GM21367 (cell line): ENCODE results near the gene NID2.

Source experiments
- ATAC-seq: cut with Tn5 transposase; IDR thresholded peaks from one replicate; pipeline ENCODE4 v1.9.1; 2021; ENCODE audit not compliant: unreplicated experiment

Gene NID2

DNA sequence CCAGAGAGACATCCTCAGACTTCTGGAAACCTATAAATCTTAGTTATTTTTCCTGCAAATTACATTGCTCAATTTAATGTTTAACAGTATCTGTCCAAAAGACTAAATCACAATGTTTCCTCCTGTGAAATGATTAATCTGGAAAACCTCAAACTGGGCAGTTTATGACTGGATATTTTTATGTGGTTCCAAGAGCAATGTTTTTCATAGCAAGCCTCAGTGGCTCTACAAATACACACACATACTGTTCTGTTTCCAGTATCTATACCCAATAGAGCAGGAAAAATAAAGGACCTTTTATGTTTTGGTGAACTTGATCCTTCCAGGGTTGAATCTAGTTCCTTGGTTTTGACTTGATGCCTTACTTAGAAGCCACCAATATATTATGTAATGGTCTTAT lies 9.2 kb downstream of the NID2 start:
- no peak for ATAC-seq

DNA sequence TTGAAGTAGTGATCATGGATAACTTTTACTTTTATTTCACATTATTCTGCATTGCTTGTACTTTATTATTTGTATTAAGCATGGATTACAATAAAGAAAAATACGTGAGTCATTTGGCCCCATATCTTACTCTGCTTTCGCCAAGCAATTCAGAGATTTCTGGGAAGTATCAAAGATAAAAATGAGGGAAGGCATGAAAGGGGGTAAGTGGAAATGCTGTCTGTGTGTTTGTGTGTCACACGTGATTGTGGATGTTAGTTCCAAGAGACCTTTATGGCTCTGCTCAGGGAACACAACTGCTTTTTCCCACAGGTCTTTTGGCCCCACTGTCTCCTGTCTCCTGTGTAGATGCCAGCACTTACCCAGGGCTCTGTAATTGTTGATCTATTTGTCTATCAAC lies 10.5 kb downstream of the NID2 start:
- no peak for ATAC-seq

DNA sequence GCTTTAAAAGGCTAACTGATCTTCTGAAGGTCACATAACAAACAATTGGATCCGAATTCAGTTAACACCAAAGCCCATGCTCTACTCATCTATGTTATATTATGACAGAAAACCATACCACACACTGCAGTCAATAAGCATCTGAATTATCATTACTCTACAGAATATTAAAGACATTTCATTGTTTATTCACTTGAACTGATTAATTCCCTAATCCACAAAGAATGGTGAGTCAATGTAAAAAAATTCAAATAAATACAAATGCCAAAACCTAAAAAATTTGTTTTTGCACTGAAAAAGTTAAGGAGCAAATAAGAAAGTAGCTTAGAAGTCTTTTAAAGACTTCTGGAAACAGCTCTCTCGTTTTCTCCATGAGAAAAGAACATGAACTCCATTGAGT lies 13.7 kb downstream of the NID2 start:
- no peak for ATAC-seq

DNA sequence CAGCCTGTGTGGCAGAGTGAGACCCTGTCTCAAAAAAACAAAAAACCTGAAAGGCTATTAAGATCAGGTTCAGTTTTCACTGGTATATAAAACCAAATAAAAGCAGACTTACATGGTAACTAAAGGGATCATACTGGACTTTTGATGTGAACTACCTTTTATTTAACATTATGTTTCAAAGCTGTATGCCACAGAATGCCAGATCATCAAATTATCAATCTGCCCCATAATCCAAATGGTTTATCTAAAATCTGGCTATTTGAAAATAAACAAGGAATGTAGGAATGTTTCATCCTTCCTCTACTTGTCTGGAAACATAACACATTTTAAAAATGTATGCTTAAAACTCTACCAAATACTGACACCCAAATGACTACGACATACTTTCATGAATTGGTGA lies 14.2 kb downstream of the NID2 start:
- no peak for ATAC-seq

DNA sequence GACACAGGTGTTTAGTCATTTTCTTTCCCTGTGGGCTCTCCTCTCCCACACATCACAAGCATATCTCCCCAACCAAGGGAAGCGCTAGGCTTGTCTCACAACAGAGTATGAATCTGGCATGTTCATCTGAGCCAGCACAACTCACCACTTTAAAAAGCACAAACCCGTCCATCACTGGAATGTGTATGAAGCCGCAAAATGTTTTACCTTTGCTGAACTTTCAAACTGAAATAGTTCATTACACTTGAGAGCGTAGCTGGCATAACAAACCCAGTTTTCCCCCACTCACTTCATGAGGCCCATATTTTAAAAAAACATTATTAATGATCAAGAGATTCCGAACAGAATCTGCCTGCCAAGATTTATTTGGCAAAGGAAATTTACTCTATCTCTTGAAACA lies 15.8 kb downstream of the NID2 start:
- ATAC-seq, result no peak

DNA sequence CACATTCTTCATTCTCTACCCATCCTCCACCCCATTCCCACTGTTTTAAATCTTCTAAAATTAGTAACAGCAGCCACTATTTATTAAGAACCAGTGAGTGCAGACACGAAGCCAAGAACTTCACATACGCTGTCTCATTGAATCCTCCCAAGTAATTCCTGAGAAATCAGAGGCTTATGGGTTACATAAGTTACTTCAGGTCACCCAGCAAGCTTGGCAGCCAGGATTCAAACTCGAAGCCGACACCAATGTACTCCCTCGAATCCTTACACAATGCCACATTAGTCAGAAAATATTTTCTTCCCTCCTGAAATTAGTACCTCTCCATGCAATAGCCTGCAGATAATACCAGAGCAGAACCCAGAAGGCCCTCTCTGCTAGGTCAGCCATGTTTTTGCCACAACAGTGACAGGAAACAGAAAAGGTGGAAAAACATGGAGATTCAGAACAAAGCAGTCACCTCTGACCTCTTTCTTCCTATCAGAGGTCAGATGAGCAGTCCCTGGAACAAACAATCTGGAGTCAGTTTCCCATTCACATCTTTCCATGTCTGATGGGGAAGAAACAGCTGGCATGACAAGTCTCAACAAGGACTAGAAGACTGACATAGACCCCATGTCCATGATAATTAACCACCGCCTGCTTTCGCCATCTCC lies 16.4 kb downstream of the NID2 start:
- no peak for ATAC-seq

DNA sequence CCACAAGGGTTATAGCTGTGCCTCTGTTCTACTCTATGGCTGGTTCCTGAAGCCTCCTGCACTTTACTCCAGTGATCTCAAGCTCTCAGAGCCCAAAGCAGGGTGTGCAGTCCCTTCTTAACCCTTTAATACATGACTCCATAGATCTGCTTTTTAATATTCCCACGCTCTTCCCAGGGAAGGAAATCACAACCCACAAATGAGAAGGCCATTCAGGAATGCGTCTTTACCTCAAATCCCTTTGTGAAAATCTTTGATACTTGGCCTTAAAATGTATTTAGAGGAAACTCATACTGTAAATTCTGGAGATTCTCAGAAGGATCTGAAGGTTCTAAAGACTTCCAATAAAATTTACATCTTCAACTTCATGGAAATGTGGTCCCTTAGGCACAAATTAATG lies 17.0 kb downstream of the NID2 start:
- ATAC-seq, result no peak

DNA sequence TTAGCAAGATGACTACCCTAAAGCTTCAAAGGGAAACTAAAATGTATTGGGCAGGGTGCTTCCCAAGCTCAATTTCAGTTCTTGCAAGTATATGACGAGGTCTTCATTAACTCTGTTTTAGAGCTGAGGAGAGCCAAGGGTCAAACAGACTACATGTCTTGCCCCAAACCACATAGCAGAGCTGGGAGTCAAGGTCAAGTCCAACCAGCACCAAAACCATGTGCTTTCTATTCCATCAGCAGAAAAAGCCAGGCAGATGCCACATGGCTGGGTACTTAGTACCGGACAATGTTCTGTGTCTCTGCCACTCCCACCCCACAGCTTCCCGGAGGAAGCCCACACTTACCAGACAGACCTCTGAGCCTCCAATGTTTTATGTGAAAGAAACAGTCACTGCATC lies 17.6 kb downstream of the NID2 start:
- ATAC-seq, result no peak

DNA sequence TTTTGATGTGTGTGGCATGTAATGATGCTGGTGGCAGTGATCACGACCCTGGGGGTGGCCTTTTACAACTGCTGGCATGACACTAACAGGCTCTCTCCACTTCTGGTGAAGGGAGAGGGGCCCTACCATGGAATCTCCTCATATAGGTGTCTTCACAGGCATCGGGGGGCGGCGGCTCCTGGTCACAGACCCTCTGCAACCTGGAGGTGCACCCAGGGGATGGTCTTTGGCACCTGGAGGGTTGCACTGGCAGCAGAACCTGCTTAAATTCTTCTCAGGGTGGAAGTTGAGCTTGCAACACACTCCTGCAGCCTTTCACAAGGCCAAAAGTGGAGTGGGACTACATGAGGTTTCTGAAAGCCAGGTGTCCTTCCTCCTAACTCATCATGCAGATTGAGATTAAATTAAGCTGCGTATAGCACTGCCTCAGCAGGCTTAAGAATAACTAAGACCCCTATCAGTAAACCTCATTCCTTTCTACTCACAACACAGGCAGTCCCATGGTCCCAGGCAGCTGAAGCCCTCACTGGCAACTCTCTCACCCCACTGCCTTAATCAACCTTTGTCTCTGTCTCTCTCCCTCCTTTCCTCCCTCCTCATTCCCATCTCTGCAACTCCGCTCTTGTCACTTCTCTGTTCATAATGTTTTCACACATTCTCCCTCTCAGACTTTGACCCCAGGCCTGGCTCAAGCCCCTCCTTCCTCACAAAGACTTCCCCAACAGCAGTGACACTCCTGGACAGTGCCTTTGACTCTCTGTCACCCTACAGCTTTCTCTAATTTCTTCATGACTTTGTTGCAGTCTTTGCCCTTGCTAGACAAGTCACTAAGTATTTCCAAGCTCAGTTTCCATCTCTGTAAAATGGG lies 18.9 kb downstream of the NID2 start:
- ATAC-seq, result no peak

DNA sequence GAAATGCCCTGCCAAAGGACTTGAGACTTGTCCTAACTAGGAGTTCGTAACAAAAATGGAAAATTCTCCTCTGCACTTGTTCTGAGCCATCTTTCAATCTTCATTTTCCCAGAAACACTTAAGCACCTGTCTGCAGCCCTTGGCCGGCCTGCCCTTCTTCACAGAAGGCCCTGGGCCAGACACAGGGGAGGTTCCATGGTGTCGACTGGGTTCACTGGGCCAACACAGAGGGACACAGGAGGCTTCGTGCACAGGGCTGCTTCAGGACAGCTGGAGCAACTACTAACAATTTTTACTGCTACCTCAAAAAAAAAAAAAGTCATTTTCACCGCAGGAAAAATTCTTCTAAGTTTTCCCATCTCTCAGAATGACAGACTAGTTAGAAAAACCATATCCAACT lies 19.6 kb downstream of the NID2 start:
- no peak for ATAC-seq

DNA sequence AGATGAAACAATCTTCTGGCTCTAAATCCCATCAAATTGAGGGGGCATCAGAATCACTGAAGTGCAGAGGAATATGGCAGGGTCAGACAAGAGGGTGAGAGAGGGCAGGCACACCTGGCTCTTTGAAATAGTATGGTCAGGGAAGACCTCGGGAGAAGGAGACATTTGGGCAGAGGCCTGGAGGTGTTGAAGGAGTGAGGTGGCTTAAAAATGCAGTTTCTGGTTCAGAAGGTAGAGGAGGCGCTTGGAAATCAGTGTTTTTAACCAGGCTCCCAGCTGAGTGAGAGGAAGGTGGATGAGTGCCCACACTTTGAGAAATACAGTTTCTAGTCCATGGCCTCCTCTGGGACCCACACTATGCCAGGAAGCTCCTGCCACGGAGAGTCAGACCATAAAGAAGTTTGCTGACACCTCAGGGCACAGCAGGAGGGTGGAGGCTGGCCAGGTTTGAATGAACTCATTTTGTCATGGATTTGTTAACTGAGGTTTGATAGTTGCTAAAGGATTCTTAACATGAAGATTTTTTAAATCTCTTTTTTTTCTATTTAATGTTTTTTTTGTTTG lies 20.1 kb downstream of the NID2 start:
- no peak for ATAC-seq

DNA sequence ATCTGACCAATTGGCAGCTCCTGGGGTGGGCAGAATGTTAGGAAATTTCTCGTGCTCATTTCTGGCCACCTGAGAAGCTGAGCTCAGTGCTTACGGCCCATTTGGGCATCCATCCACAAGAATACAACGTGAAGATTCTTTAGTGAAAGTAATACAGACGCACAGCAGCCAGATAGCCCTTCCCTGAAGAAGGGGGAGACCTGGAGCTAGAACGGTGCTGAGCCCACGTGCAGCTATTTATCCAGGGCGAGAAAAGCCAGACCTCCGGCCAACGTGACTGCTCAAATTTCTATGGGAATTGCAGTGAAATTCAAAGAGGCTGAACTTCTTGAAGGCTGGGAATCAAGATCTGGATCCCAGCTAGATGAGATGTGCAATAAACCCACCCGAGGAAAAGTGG lies 20.7 kb downstream of the NID2 start:
- ATAC-seq, result no peak

DNA sequence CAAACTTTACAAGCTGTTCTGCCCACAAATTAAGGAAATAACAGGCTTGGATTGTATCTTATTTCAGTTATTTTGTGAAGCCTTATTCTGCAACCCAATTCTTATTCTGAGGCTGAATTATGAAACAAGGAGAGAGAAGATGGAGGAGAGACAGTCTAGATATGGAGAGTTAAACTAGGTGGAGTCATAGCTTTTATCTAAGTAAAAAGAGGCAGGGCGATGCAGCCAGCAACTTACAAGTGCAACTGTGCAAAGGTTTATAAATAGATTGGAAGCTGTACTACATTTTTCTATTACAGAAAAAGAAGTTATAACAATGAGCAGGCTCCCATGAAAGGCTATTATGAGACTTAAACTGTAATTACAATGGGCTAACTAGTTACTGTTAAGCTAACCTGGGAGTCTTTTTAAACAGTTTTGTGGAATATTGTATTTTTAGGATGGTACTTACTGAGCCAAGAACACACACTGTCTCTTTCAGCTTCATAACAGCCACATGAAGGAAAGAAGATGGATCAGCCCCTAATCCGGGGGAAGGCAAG lies 22.4 kb downstream of the NID2 start:
- no peak for ATAC-seq

DNA sequence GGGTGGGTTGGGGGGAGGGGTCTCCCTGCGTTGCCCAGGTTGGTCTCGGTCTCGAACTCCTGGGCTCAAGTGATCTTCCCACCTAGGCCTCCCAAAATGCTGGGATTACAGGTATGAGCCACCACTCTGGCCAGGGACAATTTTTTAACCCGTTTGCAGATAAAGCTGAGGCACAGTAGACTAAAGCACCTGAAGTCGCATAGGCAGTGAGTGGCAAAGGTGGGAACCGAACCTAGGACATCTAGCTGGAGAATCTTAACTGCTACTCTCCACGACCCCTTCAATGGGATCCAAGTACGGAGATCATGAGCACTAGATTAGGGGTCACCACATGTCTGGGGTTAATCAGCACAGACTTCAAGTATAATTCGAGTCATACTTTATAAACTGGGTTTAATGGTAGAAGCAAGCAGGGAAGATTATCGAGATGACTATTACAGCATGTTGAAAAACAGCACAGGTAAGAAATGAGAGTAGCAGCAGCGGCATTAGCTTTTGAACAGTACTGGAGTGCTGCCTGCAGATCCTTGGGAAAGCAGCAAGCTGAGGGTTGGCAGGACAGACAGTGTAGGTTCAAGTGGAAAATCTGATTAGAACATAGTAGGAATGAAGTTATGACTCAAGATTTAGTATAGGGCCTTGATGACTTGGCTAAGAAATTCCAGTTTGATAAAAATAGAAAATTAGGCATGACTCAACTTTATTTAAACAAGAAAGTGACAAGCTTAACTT lies 23.9 kb downstream of the NID2 start:
- no peak for ATAC-seq

DNA sequence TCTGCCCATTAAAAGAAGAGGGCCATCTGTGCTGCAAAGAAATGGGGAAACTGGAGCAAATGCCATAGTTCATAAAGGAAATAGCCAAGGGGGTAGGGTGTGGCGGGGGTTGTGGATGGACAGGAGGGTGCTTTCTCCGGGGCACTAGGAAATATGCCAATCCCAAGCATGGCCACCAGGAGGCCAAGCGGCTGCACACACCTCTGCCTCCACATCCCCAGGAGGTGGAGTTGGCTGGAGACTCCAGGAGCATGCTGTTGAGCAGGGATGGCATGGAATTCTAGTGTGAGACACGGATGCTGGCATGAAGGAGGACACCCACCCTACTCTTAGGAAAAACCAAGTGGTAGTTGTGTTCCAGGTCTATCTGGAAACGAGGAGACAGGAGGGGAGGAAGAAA lies 25.2 kb downstream of the NID2 start:
- no peak for ATAC-seq

DNA sequence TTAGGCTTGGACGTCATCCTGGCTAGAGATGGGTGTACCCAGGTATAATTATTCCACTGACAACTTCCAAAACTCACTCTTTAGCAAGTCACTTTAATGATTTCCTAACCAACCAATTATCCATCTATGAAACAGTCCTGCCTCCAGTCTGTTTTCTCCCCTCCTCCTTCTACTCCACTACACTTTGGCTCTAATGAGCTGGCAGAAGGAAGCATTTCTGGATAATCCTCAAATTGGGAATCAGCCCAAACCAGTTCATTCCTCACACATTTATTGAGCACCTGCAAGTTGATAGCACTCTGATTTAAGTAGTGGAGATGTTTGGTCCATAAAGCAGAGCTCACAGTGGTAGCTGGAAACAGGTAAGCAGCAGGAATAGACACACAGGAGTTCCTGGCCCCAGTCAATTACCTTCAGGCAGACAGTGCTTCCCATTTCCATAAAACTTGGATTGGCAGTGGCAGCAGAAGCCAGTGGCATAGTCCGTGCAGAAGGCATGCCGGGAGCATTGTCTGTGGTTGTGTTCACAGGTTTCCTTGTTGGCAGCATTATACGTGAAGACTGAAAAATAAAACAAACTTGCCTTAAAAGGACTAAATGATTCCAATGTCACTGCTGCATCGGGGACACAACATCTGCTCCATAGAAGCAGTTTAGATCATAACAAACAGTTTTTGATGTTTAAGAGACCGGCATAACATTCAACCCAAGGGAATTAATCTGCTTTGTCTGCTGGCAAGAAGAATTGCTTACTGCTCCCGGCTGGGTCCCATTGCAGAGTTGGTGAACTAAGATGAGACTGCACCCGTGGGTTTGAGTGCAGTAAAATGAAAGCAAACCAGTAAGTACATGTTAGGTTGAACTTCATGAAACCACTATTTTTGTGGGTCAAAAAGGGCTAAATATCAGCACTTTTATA lies 26.2 kb downstream of the NID2 start:
- ATAC-seq, result no peak

DNA sequence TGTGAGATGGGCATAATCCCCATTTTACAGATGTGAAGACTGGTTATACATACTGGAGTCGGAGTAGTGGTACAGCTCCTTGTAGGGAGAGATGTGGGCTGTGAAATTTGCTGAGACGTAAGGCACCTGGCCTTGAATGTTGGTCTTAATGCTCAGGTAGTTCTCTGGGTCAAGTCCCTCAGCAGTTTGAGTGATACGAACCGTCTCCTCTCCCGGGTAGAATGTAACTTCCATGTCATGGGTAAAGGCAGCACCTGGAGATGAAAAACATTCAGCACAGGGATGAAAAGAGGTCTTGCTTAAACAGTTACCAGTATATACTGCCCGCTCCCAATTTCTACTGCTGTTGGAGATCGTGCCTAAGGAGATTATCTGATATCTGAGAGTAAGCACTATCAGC lies 28.3 kb downstream of the NID2 start:
- no peak for ATAC-seq

DNA sequence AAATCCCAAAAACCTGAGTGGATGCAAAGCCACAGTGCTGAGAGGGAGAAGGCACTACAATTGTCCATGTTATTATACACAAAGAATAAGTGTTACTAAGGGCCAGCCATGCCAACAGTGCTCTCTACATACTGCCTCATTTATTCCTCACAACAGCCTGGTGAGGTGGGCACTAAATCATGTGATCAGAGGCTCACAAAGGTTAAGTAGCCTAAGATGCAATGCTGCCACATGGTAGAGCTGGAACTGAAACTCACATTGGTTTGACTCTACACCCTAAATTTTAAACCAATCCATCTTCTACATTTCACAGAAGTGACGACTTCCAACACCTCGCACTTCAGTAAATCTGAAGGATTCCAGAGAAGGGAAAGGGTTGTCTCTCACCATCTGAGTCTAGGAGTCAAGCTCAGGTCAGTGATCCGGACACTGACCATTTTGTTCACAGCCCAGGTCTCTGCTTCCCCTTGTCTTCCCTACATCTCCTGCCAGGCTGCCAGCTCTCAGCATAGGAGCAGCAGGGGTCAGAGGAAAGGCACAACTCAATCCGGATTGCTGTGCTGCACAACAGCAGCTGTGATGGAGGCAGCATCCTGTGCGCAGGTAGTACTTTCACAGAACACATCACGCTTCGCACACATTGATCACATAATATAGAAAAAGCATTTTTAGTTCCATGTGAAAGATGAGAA lies 29.6 kb downstream of the NID2 start:
- ATAC-seq, result no peak

DNA sequence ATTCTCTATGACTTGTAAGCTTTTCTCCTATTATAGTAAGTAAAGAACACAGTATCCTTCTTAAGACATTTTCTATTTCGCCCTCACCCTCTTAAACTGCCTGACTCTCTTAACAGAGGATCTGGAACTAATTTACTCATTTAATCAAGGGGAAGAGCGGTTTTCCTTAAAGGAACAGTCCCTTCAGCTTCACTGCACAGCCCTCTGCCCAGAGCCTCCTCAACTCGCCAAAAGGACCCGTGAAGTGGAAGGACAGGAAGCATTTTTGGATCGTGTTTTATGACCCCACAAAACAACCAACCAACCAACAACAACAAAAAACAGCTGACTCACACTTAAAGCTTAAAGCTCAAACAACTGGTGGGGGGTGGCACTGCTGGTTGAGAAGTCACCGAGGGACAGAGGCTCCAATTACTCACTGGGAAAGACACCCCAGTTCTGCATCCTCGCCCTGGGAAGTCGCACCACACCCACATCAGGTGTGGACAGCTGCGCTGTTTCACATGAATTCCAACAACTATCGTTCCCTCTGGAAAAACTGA lies 35.7 kb downstream of the NID2 start:
- ATAC-seq, result no peak
